Mesendoderm (in vitro differentiated cells): Measurements from ENCODE around the gene PRR15L.

Experiments
- DNase-seq: peaks from one replicate; pipeline ENCODE4 v3.0.0; 2013
- H2AK5ac ChIP-seq: 2 replicates; pipeline ENCODE4 v1.6.1; 2013; ENCODE audit warnings: low read length, inconsistent platforms
- H2BK120ac ChIP-seq: 2 replicates; pipeline ENCODE4 v1.6.1; 2013; ENCODE audit warnings: low read depth, mild to moderate bottlenecking, low read length, moderate library complexity, mixed read lengths
- H2BK15ac ChIP-seq: replicated peaks from 2 replicates; pipeline ENCODE4 v1.6.1; 2013; ENCODE audit warnings: low read depth, mild to moderate bottlenecking, moderate library complexity
- H2BK5ac ChIP-seq: 2 replicates; pipeline ENCODE4 v1.6.1; 2013; ENCODE audit warnings: low read length, inconsistent platforms
- H3K18ac ChIP-seq: 2 replicates; pipeline ENCODE4 v1.6.1; 2013; ENCODE audit warnings: mild to moderate bottlenecking, low read length, mixed read lengths
- H3K23ac ChIP-seq: one replicate; pipeline ENCODE4 v1.6.1; 2013; ENCODE audit warnings: low read length
- H3K27ac ChIP-seq: 2 replicates; pipeline ENCODE4 v1.5.1; 2013; ENCODE audit warnings: low read depth, mild to moderate bottlenecking, inconsistent platforms, low read length, moderate library complexity
- H3K27me3 ChIP-seq: 2 replicates; pipeline ENCODE4 v1.6.1; 2013; ENCODE audit warnings: low read length, control low read depth, mild to moderate bottlenecking, inconsistent platforms; ENCODE audit not compliant: insufficient read depth, poor library complexity
- H3K36me3 ChIP-seq: 2 replicates; pipeline ENCODE4 v1.6.1; 2013; ENCODE audit warnings: low read length, inconsistent platforms; ENCODE audit not compliant: control insufficient read depth, insufficient read depth
- H3K4ac ChIP-seq: one replicate; pipeline ENCODE4 v1.6.1; 2013; ENCODE audit warnings: low read depth, mild to moderate bottlenecking, low read length, moderate library complexity
- H3K4me1 ChIP-seq: 2 replicates; pipeline ENCODE4 v1.6.1; 2013; ENCODE audit warnings: low read depth, low read length, inconsistent platforms; ENCODE audit not compliant: control insufficient read depth
- H3K4me2 ChIP-seq: 2 replicates; pipeline ENCODE4 v1.6.1; 2013; ENCODE audit warnings: low read length
- H3K4me3 ChIP-seq: 2 replicates; pipeline ENCODE4 v1.5.1; 2013; ENCODE audit warnings: mild to moderate bottlenecking, low read length
- H3K56ac ChIP-seq: one replicate; pipeline ENCODE4 v1.6.1; 2013; ENCODE audit warnings: low read length
- H3K79me1 ChIP-seq: 2 replicates; pipeline ENCODE4 v1.6.1; 2013; ENCODE audit warnings: low read length, inconsistent platforms
- H3K79me2 ChIP-seq: 2 replicates; pipeline ENCODE4 v1.6.1; 2013; ENCODE audit warnings: mild to moderate bottlenecking, low read length; ENCODE audit not compliant: control insufficient read depth, insufficient read depth
- H3K9ac ChIP-seq: 2 replicates; pipeline ENCODE4 v1.6.1; 2013; ENCODE audit warnings: low read length, inconsistent platforms
- H4K5ac ChIP-seq: one replicate; pipeline ENCODE4 v1.6.1; 2013; ENCODE audit warnings: low read length
- H4K8ac ChIP-seq: one replicate; pipeline ENCODE4 v1.6.1; 2013; ENCODE audit warnings: low read depth, mild to moderate bottlenecking, control low read depth, low read length, moderate library complexity
- whole genome bisulfite sequencing: extraction: QIAGEN DNeasy Blood & Tissue Kit; methylation state at CpG from one replicate; pipeline ENCODE4 v1.1.7; 2013; ENCODE audit warnings: low lambda C conversion rate, missing lambda C conversion rate; ENCODE audit not compliant: insufficient coverage; ENCODE audit errors: extremely low coverage; 5-methylcytosine and 5-hydroxymethylcytosine counted together

PRR15L gene

DNA sequence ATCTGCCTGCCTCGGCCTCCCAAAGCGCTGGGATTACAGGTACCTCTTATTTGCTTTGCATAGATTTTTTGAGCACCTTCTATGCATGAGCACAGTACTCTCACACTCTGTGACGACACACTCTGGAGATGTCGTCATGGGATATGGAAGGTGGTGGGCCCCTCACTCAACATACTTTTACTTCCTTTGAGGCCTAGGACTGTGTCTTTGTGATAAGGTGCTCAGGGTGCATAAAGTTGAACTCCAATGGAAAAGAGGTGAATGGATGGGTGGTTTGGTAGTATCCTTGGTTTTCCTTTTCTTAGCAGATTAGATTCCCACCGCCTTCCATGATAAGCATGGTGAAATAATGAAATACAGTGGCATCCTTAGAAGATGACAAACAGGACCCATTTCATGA is 7.2 kb upstream of the PRR15L start:
- no peak overlapping the region for H3K4ac ChIP-seq
- H3K27me3 ChIP-seq, result no peaks in the 10 kb centered on the region
- no peaks in the 10 kb centered on the region for H3K79me1 ChIP-seq
- H3K4me1 ChIP-seq, result no peaks in the 10 kb centered on the region
- no peak overlapping the region for H3K18ac ChIP-seq
- no peaks in the 10 kb centered on the region for H3K79me2 ChIP-seq
- DNase-seq, result no peak
- H3K9ac ChIP-seq, result no peak overlapping the region
- no peak overlapping the region for H2BK120ac ChIP-seq
- H2BK15ac ChIP-seq, result no peak overlapping the region
- H2BK5ac ChIP-seq, result no peak overlapping the region
- no peak overlapping the region for H3K4me3 ChIP-seq
- H3K27ac ChIP-seq, result no peak overlapping the region
- WGBS, result no CpG with 5 or more reads among the region's 5 CpGs
- H4K5ac ChIP-seq, result no peak overlapping the region
- H3K23ac ChIP-seq, result no peak overlapping the region
- H3K36me3 ChIP-seq, result no peaks in the 10 kb centered on the region
- no peak overlapping the region for H3K4me2 ChIP-seq
- H4K8ac ChIP-seq, result no peak overlapping the region
- H3K56ac ChIP-seq, result no peak overlapping the region
- H2AK5ac ChIP-seq, result no peak overlapping the region

DNA sequence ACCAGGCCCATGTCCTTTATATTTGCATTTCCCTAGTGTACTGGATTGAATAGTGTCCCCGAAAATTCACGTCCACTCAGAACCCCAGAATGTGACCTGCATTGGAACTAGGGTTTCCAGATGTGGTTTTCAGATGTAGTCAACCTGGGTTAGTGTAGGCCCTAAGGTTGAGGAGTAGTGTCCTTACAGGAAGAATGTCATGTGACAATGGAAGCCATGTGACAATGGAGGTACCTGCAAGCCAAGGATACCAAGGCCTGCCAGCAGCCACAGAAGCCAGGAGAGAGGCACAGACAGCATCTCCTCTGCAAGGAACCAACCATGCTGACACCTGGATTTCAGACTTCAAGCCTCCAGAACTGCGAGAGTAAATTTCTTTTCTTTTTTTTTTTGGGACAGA is 5.2 kb upstream of the PRR15L start:
- DNase-seq, result no peak
- Histone ChIP-seq H3K9ac (no peak overlapping the region), H2AK5ac (no peak overlapping the region), H3K79me1 (no peaks in the 10 kb centered on the region), H2BK5ac (no peak overlapping the region), H3K4me2 (no peak overlapping the region), H4K8ac (no peak overlapping the region), H3K27me3 (no peaks in the 10 kb centered on the region), H4K5ac (no peak overlapping the region), H3K36me3 (no peaks in the 10 kb centered on the region), H2BK15ac (no peak overlapping the region), H3K4me3 (no peak overlapping the region), H3K79me2 (no peaks in the 10 kb centered on the region), H3K4me1 (peaks cover 1% of the 10 kb centered on the region), H3K27ac (no peak overlapping the region), H3K4ac (no peak overlapping the region), H3K23ac (no peak overlapping the region), H2BK120ac (no peak overlapping the region), H3K18ac (no peak overlapping the region), H3K56ac (no peak overlapping the region)
- WGBS, result no CpG with 5 or more reads among the region's 3 CpGs

DNA sequence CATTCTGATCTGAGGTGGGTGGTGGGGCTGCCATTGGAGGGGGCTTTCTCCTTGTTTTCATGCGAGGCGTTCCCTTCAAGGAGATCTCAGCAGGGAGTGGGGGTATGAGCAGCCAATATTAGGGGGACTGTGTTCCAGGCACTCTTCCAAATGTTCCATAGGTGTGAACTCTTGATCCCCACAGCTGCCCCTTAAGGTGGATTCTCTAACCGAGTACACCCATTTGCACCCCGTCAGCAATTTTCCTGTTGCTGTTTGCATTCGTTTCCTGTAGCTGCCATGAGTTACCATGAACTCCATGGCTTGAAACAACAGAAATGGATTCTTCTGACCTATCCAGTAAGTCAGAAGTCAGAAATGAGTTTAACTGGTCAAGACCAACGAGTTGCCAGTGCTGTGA is 3.7 kb upstream of the PRR15L start:
- Histone ChIP-seq H4K5ac (no peak overlapping the region), H2AK5ac (no peak overlapping the region), H2BK5ac (no peak overlapping the region), H3K4me3 (no peak overlapping the region), H3K79me1 (no peaks in the 10 kb centered on the region), H4K8ac (no peak overlapping the region), H3K27me3 (no peaks in the 10 kb centered on the region), H3K18ac (no peak overlapping the region), H3K79me2 (no peaks in the 10 kb centered on the region), H3K56ac (no peak overlapping the region), H2BK120ac (no peak overlapping the region), H2BK15ac (no peak overlapping the region), H3K36me3 (no peaks in the 10 kb centered on the region), H3K4ac (no peak overlapping the region), H3K27ac (no peak overlapping the region), H3K4me1 (peaks cover 2% of the 10 kb centered on the region), H3K4me2 (no peak overlapping the region), H3K23ac (no peak overlapping the region), H3K9ac (no peak overlapping the region)
- DNase-seq, result no peak
- WGBS, result no CpG with 5 or more reads among the region's 6 CpGs

DNA sequence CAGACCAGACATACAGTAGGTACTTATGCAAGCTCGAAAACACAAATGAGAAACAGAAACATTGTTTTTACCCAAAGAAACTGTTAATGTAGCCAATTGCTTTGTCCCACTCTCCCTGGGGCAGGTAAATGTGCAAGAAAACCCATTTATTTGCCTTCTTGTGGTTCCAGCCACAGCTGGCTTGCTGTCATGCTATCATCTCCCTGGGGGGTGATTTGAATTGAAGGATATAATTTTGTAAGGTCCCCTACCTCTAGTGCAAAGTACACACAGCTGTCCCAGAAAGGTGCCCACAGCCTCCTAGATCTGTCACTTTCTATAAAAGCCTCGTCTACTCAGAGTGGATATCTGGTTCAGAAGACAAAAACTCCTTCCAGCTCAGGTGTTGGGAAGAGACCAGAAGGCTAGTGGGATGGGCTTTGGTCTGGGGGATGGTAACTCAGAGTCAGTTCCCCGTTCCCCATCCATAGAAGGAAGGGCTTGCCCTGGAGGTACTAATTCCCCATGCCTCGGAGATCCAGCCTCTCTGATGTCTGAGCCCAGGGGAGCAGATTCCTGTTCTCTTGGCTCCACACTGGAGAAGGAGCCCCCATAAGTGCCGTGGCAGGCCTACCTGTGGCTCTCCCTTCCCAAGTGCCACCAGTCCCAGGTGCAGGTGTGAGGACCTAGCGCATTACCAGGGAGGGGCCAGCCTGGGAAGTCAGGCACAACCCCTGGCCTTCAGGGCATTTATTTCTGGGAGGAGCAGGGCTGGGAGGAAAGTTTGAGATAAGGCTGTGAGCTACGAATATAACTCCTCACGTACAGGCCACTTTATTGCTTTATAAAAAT is 2.4 kb upstream of the PRR15L start:
- no peak overlapping the region for H3K18ac ChIP-seq
- no peak overlapping the region for H2AK5ac ChIP-seq
- no peaks in the 10 kb centered on the region for H3K27me3 ChIP-seq
- no peak overlapping the region for H2BK120ac ChIP-seq
- no peaks in the 10 kb centered on the region for H3K79me2 ChIP-seq
- no peak overlapping the region for H3K9ac ChIP-seq
- no peak overlapping the region for H4K8ac ChIP-seq
- H3K4ac ChIP-seq, result no peak overlapping the region
- no peak overlapping the region for H3K27ac ChIP-seq
- H3K23ac ChIP-seq, result no peak overlapping the region
- no peak overlapping the region for H2BK15ac ChIP-seq
- no peak overlapping the region for H3K4me2 ChIP-seq
- no peak for DNase-seq
- no peak overlapping the region for H3K56ac ChIP-seq
- peaks cover 2% of the 10 kb centered on the region for H3K4me1 ChIP-seq
- WGBS, result no CpG with 5 or more reads among the region's 8 CpGs
- no peak overlapping the region for H2BK5ac ChIP-seq
- H4K5ac ChIP-seq, result no peak overlapping the region
- no peak overlapping the region for H3K4me3 ChIP-seq
- H3K79me1 ChIP-seq, result no peaks in the 10 kb centered on the region
- H3K36me3 ChIP-seq, result no peaks in the 10 kb centered on the region

DNA sequence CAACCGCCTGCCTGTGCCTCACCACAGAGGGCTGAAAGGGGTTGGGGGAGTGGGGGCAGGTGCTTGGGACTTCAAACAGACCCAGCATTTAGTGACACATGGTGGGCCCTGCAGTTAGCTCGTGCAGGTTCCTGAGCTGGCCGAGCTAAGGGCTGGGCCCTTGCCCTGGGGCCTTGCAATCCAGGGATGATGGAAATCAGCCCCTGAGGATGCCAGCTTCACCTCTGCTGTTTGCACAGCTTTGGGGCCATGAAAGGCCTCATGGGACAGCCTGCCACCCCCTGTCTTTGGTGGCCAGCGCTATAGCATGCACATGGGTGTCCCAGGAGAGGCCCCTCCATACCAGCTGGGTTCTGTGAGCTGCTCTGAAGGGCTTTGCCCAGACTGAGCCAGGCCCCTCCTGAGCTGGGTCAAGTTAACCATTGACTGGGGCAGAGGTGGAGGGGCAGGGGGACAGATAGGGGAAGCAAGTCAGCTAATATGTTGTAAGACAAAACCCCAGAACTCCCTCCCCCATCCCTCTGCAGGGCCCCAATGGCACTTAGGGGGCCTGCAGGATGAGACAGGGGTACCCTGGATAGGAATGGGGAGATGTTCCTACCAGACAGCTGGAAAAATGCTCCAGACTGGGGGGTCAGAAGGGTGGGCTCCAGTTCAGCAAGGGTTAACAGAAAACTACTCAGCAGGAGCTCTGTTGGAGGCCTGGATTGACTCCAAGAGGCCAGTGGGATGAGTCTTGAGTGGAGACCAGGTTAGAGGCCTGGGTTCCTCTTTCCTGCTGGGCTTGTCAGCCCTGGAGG is 692 bp downstream of the PRR15L start:
- H3K27me3 ChIP-seq, result no peaks in the 10 kb centered on the region
- no peak overlapping the region for H3K4ac ChIP-seq
- H3K79me1 ChIP-seq, result no peaks in the 10 kb centered on the region
- no peak overlapping the region for H3K4me2 ChIP-seq
- H3K79me2 ChIP-seq, result no peaks in the 10 kb centered on the region
- no peak overlapping the region for H3K23ac ChIP-seq
- no peaks in the 10 kb centered on the region for H3K36me3 ChIP-seq
- no peak overlapping the region for H3K56ac ChIP-seq
- no peak overlapping the region for H2AK5ac ChIP-seq
- no peak for DNase-seq
- no peak overlapping the region for H2BK5ac ChIP-seq
- H2BK15ac ChIP-seq, result no peak overlapping the region
- H2BK120ac ChIP-seq, result no peak overlapping the region
- peaks cover 2% of the 10 kb centered on the region for H3K4me1 ChIP-seq
- no peak overlapping the region for H3K4me3 ChIP-seq
- WGBS, result no CpG with 5 or more reads among the region's 4 CpGs
- H3K9ac ChIP-seq, result no peak overlapping the region
- no peak overlapping the region for H3K18ac ChIP-seq
- H4K8ac ChIP-seq, result no peak overlapping the region
- no peak overlapping the region for H3K27ac ChIP-seq
- no peak overlapping the region for H4K5ac ChIP-seq
